ENCODE results near the gene RNF157. TPM values are rescaled to one million over a fixed set of nuclear protein-coding genes. Genes with fewer than 3 reads are reported as not detected.
"Not testable (repeated sequence)": the region's sequence is repeated elsewhere in the genome, so short reads cannot be mapped to it uniquely, and the experiment has no call there.

RNF157 gene
- total and polyA plus RNA-seq, 2 of the 4 experiments (the other 2 are of a cell fraction), result 0.54 to 1.3 TPM

- H3K18ac ChIP-seq (ENCODE audit: low read depth, low read length); POLR2A ChIA-PET (ENCODE audit: unreplicated experiment); H3K27ac ChIP-seq (ENCODE audit: insufficient read depth, low read length); H2AK9ac ChIP-seq (replicated peaks; ENCODE audit: low read depth, low read length, poor library complexity); H4K8ac ChIP-seq (ENCODE audit: low read depth in 2 of 2, low read length in 2 of 2); H2BK5ac ChIP-seq (ENCODE audit: low read depth, low read length, poor library complexity, severe bottlenecking); H3K9ac ChIP-seq (ENCODE audit: low read depth, low read length); H3K9me1 ChIP-seq (ENCODE audit: insufficient read depth, low read length); H3K9me3 ChIP-seq (ENCODE audit: control insufficient read depth, insufficient read depth, low read length); H3K4me1 ChIP-seq (ENCODE audit: control insufficient read depth, insufficient read depth, low read length); H3K23ac ChIP-seq (ENCODE audit: low read depth, low read length); H3K79me1 ChIP-seq (ENCODE audit: low read depth in 1 of 2, low read length in 2 of 2); in situ Hi-C loops (cut with MboI; ENCODE audit: low sequenced_read_pairs); H4K5ac ChIP-seq (ENCODE audit: low read depth, low read length); H3K4ac ChIP-seq (ENCODE audit: low read depth, low read length); H2AK5ac ChIP-seq (ENCODE audit: low read depth, low read length); H3K4me2 ChIP-seq (ENCODE audit: low read depth, low read length); H2BK20ac ChIP-seq (ENCODE audit: low read depth, low read length); H2BK15ac ChIP-seq (ENCODE audit: low read depth, low read length); dilution Hi-C loops (cut with HindIII; ENCODE audit: low sequenced_read_pairs, unreplicated experiment); H3K4me3 ChIP-seq (ENCODE audit: insufficient read depth, low read depth, low read length); H3K27me3 ChIP-seq (ENCODE audit: control insufficient read depth, insufficient read depth, low read length); ATAC-seq (ENCODE audit: low read depth); H3K14ac ChIP-seq (replicated peaks; ENCODE audit: low read depth, low read length); H3K56ac ChIP-seq (ENCODE audit: extremely low read depth, insufficient read depth, low read length); H4K20me1 ChIP-seq (ENCODE audit: insufficient read depth, low read length); DNase-seq; BruUV-seq (replicated peaks); H4K91ac ChIP-seq (ENCODE audit: insufficient read depth, low read depth, low read length); intact Hi-C loops (cut with micrococcal nuclease); H3K36me3 ChIP-seq (ENCODE audit: control insufficient read depth, insufficient read depth, low read length); H2AFZ ChIP-seq (replicated peaks; ENCODE audit: low read length, poor library complexity); H2BK120ac ChIP-seq (ENCODE audit: low read depth, low read length): not testable (repeated sequence)
- CTCF ChIA-PET, result interaction anchor here (0.7 kb wide), 1 partner anchor 100 kb away, joined by 3 read pairs; no protein-coding TSS in a partner anchor
- WGBS, 2 experiments (ENCODE audit: extremely low coverage in 2 of 2, insufficient read length in 1 of 2), result 92% methylated on average over 8 of the region's 19 CpGs; no CpG with 5 or more reads in 1 of the 2 experiments
Measured at GRCh38 chr17:76226749-76227148, 13.5 kb downstream of the RNF157 start.

- H3K4me2 ChIP-seq (ENCODE audit: low read depth, low read length); DNase-seq; H3K79me1 ChIP-seq (ENCODE audit: low read depth in 1 of 2, low read length in 2 of 2); H3K18ac ChIP-seq (ENCODE audit: low read depth, low read length); CTCF ChIA-PET; POLR2A ChIA-PET (ENCODE audit: unreplicated experiment); H4K5ac ChIP-seq (ENCODE audit: low read depth, low read length); H3K27me3 ChIP-seq (ENCODE audit: control insufficient read depth, insufficient read depth, low read length); H3K56ac ChIP-seq (ENCODE audit: extremely low read depth, insufficient read depth, low read length); H3K9me3 ChIP-seq (ENCODE audit: control insufficient read depth, insufficient read depth, low read length); ATAC-seq (ENCODE audit: low read depth); H2BK120ac ChIP-seq (ENCODE audit: low read depth, low read length); BruUV-seq (replicated peaks); H4K8ac ChIP-seq (ENCODE audit: low read depth in 2 of 2, low read length in 2 of 2); dilution Hi-C loops (cut with HindIII; ENCODE audit: low sequenced_read_pairs, unreplicated experiment); H3K23ac ChIP-seq (ENCODE audit: low read depth, low read length); H2AFZ ChIP-seq (replicated peaks; ENCODE audit: low read length, poor library complexity); H2AK9ac ChIP-seq (replicated peaks; ENCODE audit: low read depth, low read length, poor library complexity); H3K4me1 ChIP-seq (ENCODE audit: control insufficient read depth, insufficient read depth, low read length); H3K9me1 ChIP-seq (ENCODE audit: insufficient read depth, low read length); H2BK5ac ChIP-seq (ENCODE audit: low read depth, low read length, poor library complexity, severe bottlenecking); H3K14ac ChIP-seq (replicated peaks; ENCODE audit: low read depth, low read length); H3K4me3 ChIP-seq (ENCODE audit: insufficient read depth, low read depth, low read length); in situ Hi-C loops (cut with MboI; ENCODE audit: low sequenced_read_pairs); H2AK5ac ChIP-seq (ENCODE audit: low read depth, low read length); H4K20me1 ChIP-seq (ENCODE audit: insufficient read depth, low read length); H2BK15ac ChIP-seq (ENCODE audit: low read depth, low read length); H4K91ac ChIP-seq (ENCODE audit: insufficient read depth, low read depth, low read length); H2BK20ac ChIP-seq (ENCODE audit: low read depth, low read length); H3K36me3 ChIP-seq (ENCODE audit: control insufficient read depth, insufficient read depth, low read length); H3K4ac ChIP-seq (ENCODE audit: low read depth, low read length); H3K9ac ChIP-seq (ENCODE audit: low read depth, low read length); H3K27ac ChIP-seq (ENCODE audit: insufficient read depth, low read length); intact Hi-C loops (cut with micrococcal nuclease): not testable (repeated sequence)
- WGBS, 2 experiments (ENCODE audit: extremely low coverage in 2 of 2, insufficient read length in 1 of 2), result no CpG with 5 or more reads among the region's 7 CpGs
Measured at GRCh38 chr17:76225373-76226086, 14.8 kb downstream of the RNF157 start.

Data from IMR-90 (cell line).